ENCODE results near the gene SMYD3. TPM values are rescaled to one million over a fixed set of nuclear protein-coding genes. Genes with fewer than 3 reads are reported as not detected.

The SMYD3 gene
- total and polyA plus RNA-seq, 2 of the 13 experiments (the other 11 are each of a cell fraction or from before 2014, with no cell fraction given) = 27.7 to 35.8 TPM

- no peak for TF ChIP-seq KIAA2018 (CRISPR knock-in tag; IDR thresholded peaks at IDR 0.05; ENCODE audit: borderline replicate concordance)
- no peak for TF ChIP-seq NCOA1 (CRISPR knock-in tag; IDR thresholded peaks at IDR 0.05)
- 0 out of 2 replicates have a peak, but pooled peaks have one; percentile 31 for TF ChIP-seq PATZ1 (CRISPR knock-in tag; IDR thresholded peaks at IDR 0.05)
- TF ChIP-seq DMAP1 (CRISPR knock-in tag; IDR thresholded peaks at IDR 0.05) = 0 out of 2 replicates have a peak, but pooled peaks have one; percentile 24
- TF ChIP-seq ZNF691 (CRISPR knock-in tag; IDR thresholded peaks at IDR 0.05; ENCODE audit: borderline replicate concordance, low read depth) = no peak
- TF ChIP-seq TSC22D2 (CRISPR knock-in tag; IDR thresholded peaks at IDR 0.05; ENCODE audit: borderline replicate concordance) = no peak
- TF ChIP-seq ZBTB7A (CRISPR knock-in tag; IDR thresholded peaks at IDR 0.05) = no peak
- TF ChIP-seq TRAFD1 (CRISPR knock-in tag; IDR thresholded peaks at IDR 0.05; ENCODE audit: borderline replicate concordance) = no peak
- no peak for TF ChIP-seq MBD4 (IDR thresholded peaks at IDR 0.05; ENCODE audit: borderline replicate concordance, low read length)
- no peak for TF ChIP-seq JUN (CRISPR knock-in tag; IDR thresholded peaks at IDR 0.05)
- no peak for TF ChIP-seq AKAP8 (CRISPR knock-in tag; IDR thresholded peaks at IDR 0.05)
- TF ChIP-seq CBX2 (IDR thresholded peaks at IDR 0.05; ENCODE audit: low read depth, low read length) = no peak
- TF ChIP-seq CBX2 (CRISPR knock-in tag; IDR thresholded peaks at IDR 0.05; ENCODE audit: low read depth) = no peak
- no peak for TF ChIP-seq PBX2 (CRISPR knock-in tag; IDR thresholded peaks at IDR 0.05)
- 0 out of 2 replicates have a peak, but pooled peaks have one; percentile 51 for TF ChIP-seq KMT2A (CRISPR knock-in tag; IDR thresholded peaks at IDR 0.05)
Observed at GRCh38 chr1:246187834-246188372, 319.2 kb downstream of the SMYD3 start (continued).
